ENCODE data around the gene GPR180. TPM values are rescaled to one million over a fixed set of nuclear protein-coding genes. Genes with fewer than 3 reads are reported as not detected.

The GPR180 gene
- total RNA-seq, 1 experiment from 2014 or later: 12.0 TPM

DNA sequence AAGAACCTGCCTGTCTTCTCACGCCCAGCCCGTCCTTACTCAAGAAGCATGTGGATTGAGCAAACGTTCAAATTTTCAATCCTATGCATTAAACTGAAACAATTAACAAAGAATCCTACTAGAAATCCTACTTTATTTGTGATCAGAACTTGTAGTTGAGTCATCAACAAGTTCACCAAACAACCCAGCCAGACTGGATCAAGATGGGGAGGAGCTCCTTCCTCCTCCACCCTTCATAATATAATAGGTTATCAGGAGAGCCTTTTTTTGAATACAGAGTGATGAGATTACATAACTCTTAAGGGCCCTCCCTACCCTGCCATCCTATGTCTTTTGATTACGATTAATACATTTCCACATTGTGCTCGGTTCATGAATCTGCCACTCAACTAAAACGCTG is 78.0 kb downstream of the GPR180 start:
- H3K4me3 ChIP-seq: no peak overlapping the region
- no peaks in the 10 kb centered on the region for H3K9me3 ChIP-seq (replicated peaks)
- no peaks in the 10 kb centered on the region for H3K27me3 ChIP-seq
- no peak overlapping the region for H3K27ac ChIP-seq
- no peaks in the 10 kb centered on the region for H3K4me1 ChIP-seq
- DNase-seq: no peak
- H3K36me3 ChIP-seq: no peaks in the 10 kb centered on the region

DNA sequence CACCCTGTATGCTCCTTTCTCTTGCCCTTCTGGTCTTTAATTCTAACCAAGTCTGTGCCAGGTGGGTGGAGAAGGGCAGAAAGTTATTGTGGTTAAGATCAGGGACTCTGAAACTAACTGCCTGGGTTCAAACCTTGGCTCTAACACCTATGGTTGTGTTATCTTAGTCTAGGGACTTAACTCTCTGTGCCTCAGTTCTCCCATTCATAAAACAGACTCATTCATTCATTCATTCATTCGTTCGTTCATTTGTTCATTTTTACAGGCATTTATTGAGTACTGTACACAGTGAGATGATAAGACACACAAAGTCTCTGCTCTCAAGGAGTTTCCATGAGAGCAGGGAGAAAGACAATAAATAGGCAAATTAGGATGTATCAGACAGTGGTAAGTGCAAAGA is 80.6 kb downstream of the GPR180 start:
- no peak overlapping the region for H3K27ac ChIP-seq
- no peaks in the 10 kb centered on the region for H3K4me1 ChIP-seq
- DNase-seq: no peak
- no peaks in the 10 kb centered on the region for H3K9me3 ChIP-seq (replicated peaks)
- H3K27me3 ChIP-seq: no peaks in the 10 kb centered on the region
- no peaks in the 10 kb centered on the region for H3K36me3 ChIP-seq
- H3K4me3 ChIP-seq: no peak overlapping the region

DNA sequence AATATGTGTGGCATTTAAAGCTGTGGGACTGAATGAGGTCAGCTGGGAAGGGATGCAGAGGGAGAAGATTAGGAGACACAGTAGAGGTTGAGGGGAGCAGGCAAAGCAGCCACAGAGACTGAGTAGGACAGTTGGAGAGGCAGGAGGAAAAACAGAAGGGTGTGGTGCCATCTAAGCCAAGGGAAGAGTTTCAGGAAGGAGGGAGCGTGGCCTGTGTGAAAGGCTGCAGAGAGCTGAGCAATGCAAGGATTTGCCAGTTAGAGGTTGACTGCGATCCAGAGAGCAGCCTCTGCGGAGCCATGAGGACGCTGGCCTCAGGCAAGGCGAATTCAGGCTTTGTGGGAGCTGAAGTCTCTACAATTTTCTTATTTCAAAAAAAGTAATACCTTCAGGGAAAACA is 81.8 kb downstream of the GPR180 start:
- H3K27ac ChIP-seq: no peak overlapping the region
- no peak for DNase-seq

More for the DNA sequence above, 81.8 kb downstream of the GPR180 start:
- Histone ChIP-seq H3K9me3 (replicated peaks) (no peaks in the 10 kb centered on the region), H3K36me3 (no peaks in the 10 kb centered on the region), H3K4me3 (no peak overlapping the region), H3K4me1 (no peaks in the 10 kb centered on the region), H3K27me3 (no peaks in the 10 kb centered on the region)

Other genes with a start within 250 kb of the GPR180 start
- 0.06 TPM in 1 of 2 replicates, not detected in the other for gene DCT, start 122.2 kb upstream of the GPR180 start, total RNA-seq (2014; rRNA removed; shearing (Covaris generic))
- 17.9 and 21.3 TPM in 2 replicates for gene TGDS, start 5.7 kb upstream of the GPR180 start, total RNA-seq (2014; rRNA removed; shearing (Covaris generic))
- not detected in 2 replicates for gene SOX21, start 110.7 kb downstream of the GPR180 start, total RNA-seq (2014; rRNA removed; shearing (Covaris generic))

Data from SJCRH30 (cell line).